Hematopoietic multipotent progenitor cell treated with erythropoietin and hydrocortisone succinate and interleukin-3 and kit ligand, for 17 days (in vitro differentiated cells): ENCODE results near the gene SDCBP2.

Source experiments
- DNase-seq: peaks from one replicate; pipeline ENCODE4 v3.0.0-alpha.2; 2015; ENCODE audit warnings: low spot score

The SDCBP2 gene

GRCh38 chr20:1273366-1273765, 55.6 kb downstream of the SDCBP2 start:
- no peak for DNase-seq

- no peak for DNase-seq
Observed at GRCh38 chr20:1272368-1273100, 56.4 kb downstream of the SDCBP2 start.

GRCh38 chr20:1269850-1270249, 59.1 kb downstream of the SDCBP2 start:
- no peak for DNase-seq

GRCh38 chr20:1269235-1269634, 59.7 kb downstream of the SDCBP2 start:
- no peak for DNase-seq

- DNase-seq: no peak
Observed at GRCh38 chr20:1267809-1268374, 61.0 kb downstream of the SDCBP2 start.

DNA sequence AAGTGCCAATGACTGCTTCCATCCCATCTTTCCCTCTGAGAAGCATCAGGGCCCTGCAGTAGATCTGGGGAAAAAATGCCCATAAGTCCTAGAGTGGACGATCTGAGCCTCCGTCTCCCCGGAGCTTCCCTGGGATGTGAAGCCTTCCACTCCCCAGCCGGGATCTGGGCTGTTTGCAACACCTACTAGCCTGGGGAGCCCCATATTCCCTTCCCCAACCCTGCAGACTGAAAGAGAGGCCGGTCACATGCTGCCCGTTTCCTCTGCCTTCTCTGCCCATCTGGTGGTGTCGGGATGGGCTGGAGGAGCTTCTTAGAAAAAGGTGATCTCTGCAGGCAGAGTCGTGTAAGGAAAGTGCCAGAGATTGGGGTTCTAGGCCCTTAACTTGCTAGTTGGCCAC, 61.8 kb downstream of the SDCBP2 start:
- DNase-seq: no peak

DNA sequence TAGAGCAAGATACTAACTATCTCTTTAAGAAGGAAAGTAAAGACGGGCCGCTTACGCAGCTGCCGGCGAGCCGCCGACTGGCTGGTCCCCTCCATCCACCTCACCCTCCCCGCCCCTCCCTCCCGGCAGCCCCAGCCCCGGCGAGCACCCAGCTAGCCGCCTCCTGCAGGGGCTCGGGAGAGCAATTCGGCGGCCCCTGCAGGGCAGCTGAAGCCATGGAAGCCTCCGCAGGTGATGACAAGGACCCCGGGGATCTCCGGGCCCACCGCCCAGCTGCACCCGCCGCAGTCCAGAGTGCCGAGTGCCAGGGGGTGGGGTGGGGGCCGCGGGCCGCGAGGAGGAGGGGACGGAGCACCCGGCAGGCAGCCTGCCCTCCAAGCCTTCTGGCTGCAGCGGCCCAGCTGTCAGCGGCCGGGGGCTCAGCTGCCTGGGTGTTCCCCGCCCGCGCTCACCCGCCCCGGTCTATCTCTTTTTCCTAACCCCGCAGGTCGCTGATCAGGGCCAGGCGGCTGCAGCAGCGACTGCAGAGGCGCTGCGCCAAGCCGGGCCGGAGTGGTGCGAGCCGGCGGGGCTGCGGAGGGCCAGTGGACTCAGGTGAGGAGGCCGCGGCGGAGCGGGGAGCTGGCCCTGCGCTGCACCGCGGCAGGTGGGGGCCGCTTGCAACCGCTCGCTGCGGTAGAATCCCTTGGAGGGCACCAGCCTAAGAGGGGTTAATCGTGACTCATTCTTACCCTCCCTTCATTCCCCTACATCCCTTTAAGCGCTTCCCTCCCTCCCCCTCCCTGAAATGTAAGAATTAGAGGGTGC, 62.6 kb downstream of the SDCBP2 start, which contains the start of gene SNPH:
SNPH (plus strand) TSS at position 128 of the 807 bp plus-strand sequence. CDS start 29,946 bp downstream, outside the sequence.
- no peak for DNase-seq

- DNase-seq: no peak
Observed at GRCh38 chr20:1265916-1266166, 63.1 kb downstream of the SDCBP2 start.

GRCh38 chr20:1265226-1265915, 63.6 kb downstream of the SDCBP2 start:
- DNase-seq: no peak

DNA sequence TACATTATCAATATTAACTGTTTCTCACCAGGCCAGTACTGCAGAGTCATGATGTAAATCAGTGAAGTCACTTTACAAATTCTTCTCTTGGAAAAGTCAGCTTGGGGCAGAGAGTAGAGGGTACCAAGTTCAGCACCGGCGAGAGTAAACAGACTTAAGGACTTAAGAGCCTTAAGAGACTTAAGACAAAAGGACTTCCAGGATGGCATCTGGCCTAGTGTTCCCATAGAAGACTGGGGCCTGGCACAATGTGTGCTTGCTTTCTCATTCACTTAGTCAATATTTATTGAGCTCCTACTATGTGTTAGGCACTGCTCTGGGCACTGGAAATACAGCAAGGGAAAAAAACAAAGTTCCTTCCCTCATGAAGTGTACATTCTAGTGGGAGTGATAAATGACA, 64.2 kb downstream of the SDCBP2 start:
- DNase-seq: no peak

DNA sequence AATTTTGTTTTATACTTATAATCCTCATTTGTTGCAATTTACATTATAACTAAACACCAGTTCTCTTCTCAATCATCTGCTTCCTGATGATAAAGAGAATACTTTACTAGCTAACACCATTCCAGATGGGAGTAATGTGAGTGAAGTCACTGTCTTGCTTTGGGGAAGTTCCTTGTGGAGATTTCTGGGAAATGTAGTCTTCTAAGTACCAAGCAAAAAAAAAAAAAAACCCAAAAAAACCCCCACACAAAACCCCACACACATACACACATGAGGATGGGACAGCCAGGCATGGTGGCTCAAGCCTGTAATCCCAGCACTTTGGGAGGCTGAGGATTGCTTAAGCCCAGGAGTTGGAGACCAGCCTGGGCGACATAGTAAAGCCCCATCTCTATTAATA, 65.1 kb downstream of the SDCBP2 start:
- no peak for DNase-seq
